ENCODE data around the gene IGSF9. TPM values are rescaled to one million over a fixed set of nuclear protein-coding genes. Genes with fewer than 3 reads are reported as not detected.
A peak's percentile ranks its signal among the peaks of the same experiment; 100 is the strongest.

The IGSF9 gene
- total RNA-seq, 4 donors from 2014 or later: 0.29 to 6.2 (median 1.2) TPM; not detected in 1

GRCh38 chr1:159931795-159932173 is 13.6 kb downstream of the IGSF9 start:
- intact Hi-C loops (cut with DNase I; ENCODE audit: low total_unique reads): no loop called here
- no peaks in the 10 kb centered on the region for H3K4me1 ChIP-seq
- DNase-seq: no peak
- H3K27ac ChIP-seq: no peak overlapping the region
- no peaks in the 10 kb centered on the region for H3K27me3 ChIP-seq
- no peak overlapping the region for H3K4me3 ChIP-seq
- no peaks in the 10 kb centered on the region for H3K36me3 ChIP-seq
- TF ChIP-seq CTCF (IDR thresholded peaks at IDR 0.05) (no peak), POLR2A (IDR thresholded peaks at IDR 0.05) (no peak)
- H3K9me3 ChIP-seq: no peaks in the 10 kb centered on the region

- no peaks in the 10 kb centered on the region for H3K36me3 ChIP-seq
- no peak for DNase-seq
- H3K4me1 ChIP-seq: peaks cover 0 to 4% of the 10 kb centered on the region in 2 donors
- no peak overlapping the region for H3K27ac ChIP-seq
- H3K4me3 ChIP-seq: no peak overlapping the region
- no peaks in the 10 kb centered on the region for H3K9me3 ChIP-seq
- no peak for TF ChIP-seq POLR2A (IDR thresholded peaks at IDR 0.05)
- no peak for TF ChIP-seq CTCF (IDR thresholded peaks at IDR 0.05)
- H3K27me3 ChIP-seq: no peaks in the 10 kb centered on the region
- intact Hi-C loops (cut with DNase I; ENCODE audit: low total_unique reads): no loop called here
Measured at GRCh38 chr1:159931101-159931794, 14.2 kb downstream of the IGSF9 start.

- Histone ChIP-seq H3K36me3 (no peaks in the 10 kb centered on the region), H3K4me3 (no peak overlapping the region), H3K27ac (no peak overlapping the region), H3K27me3 (no peaks in the 10 kb centered on the region), H3K4me1 (peaks cover 0 to 5% of the 10 kb centered on the region in 2 donors), H3K9me3 (no peaks in the 10 kb centered on the region)
- intact Hi-C loops (cut with DNase I; ENCODE audit: low total_unique reads): no loop called here
- TF ChIP-seq CTCF (IDR thresholded peaks at IDR 0.05): no peak
- no peak for TF ChIP-seq POLR2A (IDR thresholded peaks at IDR 0.05)
- DNase-seq: no peak
Measured at GRCh38 chr1:159930634-159931033, 14.8 kb downstream of the IGSF9 start.

GRCh38 chr1:159930216-159930615 is 15.2 kb downstream of the IGSF9 start:
- H3K4me1 ChIP-seq: peaks cover 0 to 5% of the 10 kb centered on the region in 2 donors
- intact Hi-C loops (cut with DNase I; ENCODE audit: low total_unique reads): no loop called here
- no peaks in the 10 kb centered on the region for H3K27me3 ChIP-seq
- no peak overlapping the region for H3K27ac ChIP-seq
- no peaks in the 10 kb centered on the region for H3K36me3 ChIP-seq
- H3K9me3 ChIP-seq: no peaks in the 10 kb centered on the region
- TF ChIP-seq POLR2A (IDR thresholded peaks at IDR 0.05) (no peak), CTCF (IDR thresholded peaks at IDR 0.05) (no peak)
- no peak for DNase-seq
- no peak overlapping the region for H3K4me3 ChIP-seq

GRCh38 chr1:159929155-159930051 is 16.0 kb downstream of the IGSF9 start:
- Histone ChIP-seq H3K4me1 (peaks cover 0 to 5% of the 10 kb centered on the region in 2 donors), H3K9me3 (no peaks in the 10 kb centered on the region), H3K27me3 (no peaks in the 10 kb centered on the region), H3K4me3 (no peak overlapping the region), H3K27ac (no peak overlapping the region), H3K36me3 (no peaks in the 10 kb centered on the region)
- peak in 1 of 2 donors; percentile 46 for DNase-seq
- intact Hi-C loops (cut with DNase I; ENCODE audit: low total_unique reads): no loop called here
- TF ChIP-seq CTCF (IDR thresholded peaks at IDR 0.05) (no peak), POLR2A (IDR thresholded peaks at IDR 0.05) (no peak)

Data from uterus (tissue), 4 donors.